Right ventricle myocardium superior (tissue), 1 donor: ENCODE data around the gene PLK4. TPM values are rescaled to one million over a fixed set of nuclear protein-coding genes. Genes with fewer than 3 reads are reported as not detected.

Source experiments
- ATAC-seq: fragments of 200-7000 bp; cut with Tn5 transposase; one replicate; pipeline ENCODE4 v1.9.1; 2020; ENCODE audit warnings: mild to moderate bottlenecking; ENCODE audit not compliant: poor library complexity
- DNase-seq: peaks from one replicate; pipeline ENCODE4 v3.0.0-alpha.2; 2020
- intact Hi-C: fragments of 100-400 bp; cut with DNase I; formaldehyde crosslinking; loops from one replicate; pipeline ENCODE4 v1.11.2; 2022
- long read RNA-seq: library from polyadenylated mRNA; unstranded; transcript quantifications from one replicate; pipeline ENCODE4 v2.0.0, GENCODE V29; 2021
- total RNA-seq: library from RNA; stranded (reverse); fragmentation: NEBNext Ultra II Directional; extraction: Animal tissue kit (Norgen Biotek cat#: 25700); gene quantifications from one replicate; pipeline ENCODE4 v1.2.1, GENCODE V29; 2021
- donor health status: DM: no; HTN: yes; CAD: no; lungs with severe emphysema.

The PLK4 gene
- 0.54 TPM for total RNA-seq
- long read RNA-seq, result 0 reads

- DNase-seq, result peak; percentile 97
- peak; percentile 100 for ATAC-seq
- intact Hi-C loops, result no loop called here
Measured at GRCh38 chr4:127880763-127881562, at the start of gene PLK4. TSS of gene PLK4 (plus strand) at chr4:127880893. CDS start at chr4:127881135, 242 bp downstream.

GRCh38 chr4:127832585-127832984 is 48.1 kb upstream of the PLK4 start:
- ATAC-seq (no peak), DNase-seq (no peak)
- intact Hi-C loops, result no loop called here

- ATAC-seq (no peak), DNase-seq (no peak)
- intact Hi-C loops, result no loop called here
Measured at GRCh38 chr4:127843704-127844600, 36.7 kb upstream of the PLK4 start.

- DNase-seq (no peak), ATAC-seq (no peak)
- intact Hi-C loops, result no loop called here
Measured at GRCh38 chr4:127844601-127845116, 36.0 kb upstream of the PLK4 start.

GRCh38 chr4:127846061-127846460 is 34.6 kb upstream of the PLK4 start:
- DNase-seq, result no peak
- ATAC-seq, result no peak
- intact Hi-C loops, result no loop called here

- no peak for ATAC-seq
- DNase-seq, result no peak
Measured at GRCh38 chr4:127846765-127847164, 33.9 kb upstream of the PLK4 start.

GRCh38 chr4:127849505-127850234 is 31.0 kb upstream of the PLK4 start:
- ATAC-seq, result no peak
- intact Hi-C loops, result no loop called here
- DNase-seq, result no peak

More at GRCh38 chr4:127846765-127847164, 33.9 kb upstream of the PLK4 start:
- intact Hi-C loops, result no loop called here

GRCh38 chr4:127852661-127853060 is 28.0 kb upstream of the PLK4 start:
- DNase-seq, result no peak
- intact Hi-C loops, result no loop called here
- no peak for ATAC-seq

- DNase-seq (no peak), ATAC-seq (no peak)
- intact Hi-C loops, result no loop called here
Measured at GRCh38 chr4:127856196-127856812, 24.4 kb upstream of the PLK4 start.

- ATAC-seq, result no peak
- DNase-seq, result no peak
- intact Hi-C loops, result no loop called here
Measured at GRCh38 chr4:127856813-127857447, 23.8 kb upstream of the PLK4 start.

- DNase-seq (no peak), ATAC-seq (no peak)
- intact Hi-C loops, result no loop called here
Measured at GRCh38 chr4:127857641-127858040, 23.1 kb upstream of the PLK4 start.

- intact Hi-C loops, result no loop called here
- DNase-seq (no peak), ATAC-seq (no peak)
Measured at GRCh38 chr4:127868196-127868595, 12.5 kb upstream of the PLK4 start.

- DNase-seq, result no peak
- intact Hi-C loops, result no loop called here
- no peak for ATAC-seq
Measured at GRCh38 chr4:127870281-127870680, 10.4 kb upstream of the PLK4 start.

- DNase-seq (no peak), ATAC-seq (peak; percentile 65)
- intact Hi-C loops, result no loop called here
Measured at GRCh38 chr4:127870688-127871087, 10.0 kb upstream of the PLK4 start.

GRCh38 chr4:127875791-127876190 is 4.9 kb upstream of the PLK4 start:
- intact Hi-C loops, result no loop called here
- ATAC-seq (no peak), DNase-seq (no peak)

- ATAC-seq (no peak), DNase-seq (no peak)
- intact Hi-C loops, result no loop called here
Measured at GRCh38 chr4:127881563-127881864, 821 bp downstream of the PLK4 start.

- DNase-seq (no peak), ATAC-seq (no peak)
- intact Hi-C loops, result no loop called here
Measured at GRCh38 chr4:127888559-127888958, 7.9 kb downstream of the PLK4 start.

- no peak for ATAC-seq
Measured at GRCh38 chr4:127889903-127890302, 9.2 kb downstream of the PLK4 start.

More at GRCh38 chr4:127889903-127890302, 9.2 kb downstream of the PLK4 start:
- intact Hi-C loops, result no loop called here
- no peak for DNase-seq
